HCT116 (cell line): ENCODE data around the gene ACBD3. TPM values are rescaled to one million over a fixed set of nuclear protein-coding genes. Genes with fewer than 3 reads are reported as not detected.

Experiments used
- ATAC-seq: fragments of 200-7000 bp; cut with Tn5 transposase; 2 replicates; pipeline ENCODE4 v1.9.1; 2020; ENCODE audit warnings: mild to moderate bottlenecking, moderate library complexity
- BruUV-seq: library from RNA; stranded (reverse); fragments of 400-500 nt; replicated peaks from 2 replicates; lab custom pipeline; 2021; lab: Mats Ljungman, UMichigan
- CTCF ChIA-PET: fragments of 300-600 bp; sonication (Branson Sonifier 250); formaldehyde crosslinking; loops from one replicate; lab custom pipeline; 2021; ENCODE audit warnings: antibody characterized with exemption; lab: Charles Lee
- POLR2A ChIA-PET: fragments of 300-600, 350-600 bp; sonication (Branson Sonifier 250); formaldehyde crosslinking; loops from one replicate; lab custom pipeline; 2021; ENCODE audit warnings: antibody characterized with exemption; lab: Charles Lee
- RAD21 ChIA-PET, 2 experiments: fragments of 300-600 bp; sonication (Branson Sonifier 250); formaldehyde crosslinking; loops; one replicate each; lab custom pipeline; 2023; ENCODE audit warnings: low total read pairs in 2 of 2; ENCODE audit not compliant: uncharacterized antibody in 2 of 2, unreplicated experiment in 2 of 2, low non-redundant PET in 1 of 2; lab: Charles Lee
- DNase-seq: peaks from one replicate; pipeline ENCODE4 v3.0.0-alpha.2; 2010; ENCODE audit warnings: low read depth, low spot score
- H2AFZ ChIP-seq: fragments of 200-600 bp; shearing (Covaris generic), sonication (generic); 2 replicates; pipeline ENCODE4 v1.6.1; 2017; ENCODE audit warnings: low read depth, mixed run types, mixed read lengths, antibody characterized with exemption, low read length; ENCODE audit not compliant: poor library complexity, severe bottlenecking
- H3K27ac ChIP-seq: 2 replicates; pipeline ENCODE4 v1.5.1; 2012; ENCODE audit warnings: low read depth, low read length
- H3K27me3 ChIP-seq: fragments of 200-600 bp; sonication (generic); 2 replicates; pipeline ENCODE4 v1.6.1; 2016; ENCODE audit warnings: mixed run types, low read length, mixed read lengths; ENCODE audit not compliant: insufficient read depth
- H3K36me3 ChIP-seq, 2 experiments: fragments of 200-500 bp in 1 of 2; fragments of 200-600 bp in 1 of 2; sonication (Bioruptor generic) in 1 of 2; sonication (generic) in 1 of 2; 2 replicates each; pipeline versions ENCODE4 v1.5.1 to v1.6.1; 2014 to 2016; ENCODE audit warnings: low read length in 2 of 2, inconsistent platforms in 1 of 2, mixed read lengths in 1 of 2, mixed run types in 1 of 2; ENCODE audit not compliant: insufficient read depth in 2 of 2, control insufficient read depth in 1 of 2
- H3K4me1 ChIP-seq, 2 experiments: fragments of 200-600 bp in 1 of 2; sonication (generic) in 1 of 2; 2 replicates each; pipeline versions ENCODE4 v1.5.1 to v1.6.1; 2012 to 2017; ENCODE audit warnings: low read length in 2 of 2, inconsistent platforms in 1 of 2, mild to moderate bottlenecking in 1 of 2, mixed read lengths in 1 of 2, mixed run types in 1 of 2, moderate library complexity in 1 of 2; ENCODE audit not compliant: insufficient read depth in 2 of 2, control insufficient read depth in 1 of 2
- H3K4me2 ChIP-seq: fragments of 200-600 bp; sonication (generic); 2 replicates; pipeline ENCODE4 v1.6.1; 2017; ENCODE audit warnings: mixed run types, low read length, mixed read lengths
- H3K4me3 ChIP-seq, 2 experiments: fragments of 200-600 bp in 1 of 2; sonication (generic) in 1 of 2; replicated peaks in 1 of 2; 2 replicates each; pipeline ENCODE4 v1.5.1; 2011 to 2016; ENCODE audit warnings: low read length in 2 of 2, control low read depth in 1 of 2, low read depth in 1 of 2, mild to moderate bottlenecking in 1 of 2, mixed read lengths in 1 of 2, mixed run types in 1 of 2
- H3K79me2 ChIP-seq: fragments of 200-600 bp; sonication (generic); 2 replicates; pipeline ENCODE4 v1.6.1; 2017; ENCODE audit warnings: mild to moderate bottlenecking, mixed run types, low read length, moderate library complexity, mixed read lengths; ENCODE audit not compliant: insufficient read depth
- H3K9ac ChIP-seq: fragments of 200-600 bp; sonication (generic); 2 replicates; pipeline ENCODE4 v1.6.1; 2016; ENCODE audit warnings: low read length, mixed read lengths
- H3K9me2 ChIP-seq: fragments of 200-600 bp; sonication (generic), shearing (Covaris generic); 2 replicates; pipeline ENCODE4 v1.6.1; 2017; ENCODE audit warnings: mixed run types, mild to moderate bottlenecking, moderate library complexity; ENCODE audit not compliant: insufficient read depth
- H3K9me3 ChIP-seq, 2 experiments: fragments of 200-500 bp in 1 of 2; fragments of 200-600 bp in 1 of 2; sonication (Bioruptor generic) in 1 of 2; sonication (generic) in 1 of 2; 2 replicates each; pipeline ENCODE4 v1.6.1; 2014 to 2017; ENCODE audit warnings: low read length in 2 of 2, mixed read lengths in 2 of 2, inconsistent platforms in 1 of 2, low read depth in 1 of 2, mild to moderate bottlenecking in 1 of 2, mixed run types in 1 of 2, moderate library complexity in 1 of 2; ENCODE audit not compliant: control insufficient read depth in 1 of 2, insufficient read depth in 1 of 2
- H4K20me1 ChIP-seq: fragments of 200-600 bp; sonication (generic), shearing (Covaris generic); 2 replicates; pipeline ENCODE4 v1.6.1; 2017; ENCODE audit warnings: mixed run types, mild to moderate bottlenecking, moderate library complexity; ENCODE audit not compliant: insufficient read depth
- ATF3 ChIP-seq: IDR thresholded peaks from 2 replicates; pipeline ENCODE4 v1.6.1; 2012
- CBX3 ChIP-seq: IDR thresholded peaks from 2 replicates; pipeline ENCODE4 v1.6.1; 2012; ENCODE audit warnings: low read depth
- EGR1 ChIP-seq: IDR thresholded peaks from 2 replicates; pipeline ENCODE4 v1.6.1; 2012; ENCODE audit warnings: low read depth
- ELF1 ChIP-seq: IDR thresholded peaks from 2 replicates; pipeline ENCODE4 v1.6.1; 2012; ENCODE audit warnings: low read depth, borderline replicate concordance
- EZH2 ChIP-seq: fragments of 200-600 bp; sonication (generic); IDR thresholded peaks from 2 replicates; pipeline ENCODE4 v1.6.1; 2017; ENCODE audit warnings: antibody characterized with exemption, mixed run types
- EZH2phosphoT487 ChIP-seq: fragments of 200-600 bp; IDR thresholded peaks from 2 replicates; pipeline ENCODE4 v1.6.1; 2018; ENCODE audit warnings: antibody characterized with exemption, borderline replicate concordance
- FOSL1 ChIP-seq: IDR thresholded peaks from 2 replicates; pipeline ENCODE4 v1.6.1; 2012; ENCODE audit warnings: low read depth
- JUND ChIP-seq: IDR thresholded peaks from 2 replicates; pipeline ENCODE4 v1.6.1; 2012
- MAX ChIP-seq: IDR thresholded peaks from 2 replicates; pipeline ENCODE4 v1.6.1; 2012
- POLR2A ChIP-seq: IDR thresholded peaks from 2 replicates; pipeline ENCODE4 v1.7.0; 2011; ENCODE audit warnings: borderline replicate concordance; ENCODE audit not compliant: insufficient read depth, insufficient read length; ENCODE audit errors: extremely low read depth
- POLR2AphosphoS5 ChIP-seq: IDR thresholded peaks from 2 replicates; pipeline ENCODE4 v1.6.1; 2011; ENCODE audit warnings: mild to moderate bottlenecking, low read depth, low read length, moderate library complexity
- RAD21 ChIP-seq: IDR thresholded peaks from 2 replicates; pipeline ENCODE4 v1.6.1; 2012; ENCODE audit warnings: low read depth, mild to moderate bottlenecking
- REST ChIP-seq: IDR thresholded peaks from 2 replicates; pipeline ENCODE4 v1.6.1; 2012; ENCODE audit warnings: low read depth
- SIN3A ChIP-seq: IDR thresholded peaks from 2 replicates; pipeline ENCODE4 v1.6.1; 2012; ENCODE audit warnings: low read depth
- SP1 ChIP-seq: IDR thresholded peaks from 2 replicates; pipeline ENCODE4 v1.6.1; 2012; ENCODE audit warnings: low read depth
- TCF7L2 ChIP-seq: IDR thresholded peaks from 2 replicates; pipeline ENCODE4 v1.7.0; 2011; ENCODE audit warnings: borderline replicate concordance, inconsistent platforms; ENCODE audit not compliant: insufficient read depth, insufficient read length; ENCODE audit errors: extremely low read depth
- ZFX ChIP-seq: fragments of 450-650 bp; IDR thresholded peaks from 2 replicates; pipeline ENCODE4 v1.6.1; 2017
- ZNF274 ChIP-seq: fragments of 200-500 bp; sonication (Bioruptor generic); IDR thresholded peaks from 2 replicates; pipeline ENCODE4 v1.6.1; 2014; ENCODE audit warnings: mild to moderate bottlenecking, low read depth, low read length, inconsistent platforms
- intact Hi-C: fragments of 100-400 bp; cut with micrococcal nuclease; formaldehyde crosslinking; loops from 2 replicates; pipeline ENCODE4 v1.10.0; 2022
- total RNA-seq: library from RNA; stranded (reverse); gene quantifications from one replicate; pipeline ENCODE4 v1.2.1, GENCODE V29; 2021; ENCODE audit not compliant: unreplicated experiment
- TF ChIP-seq, protein P1 (sequence below): IDR thresholded peaks from 2 replicates; pipeline ENCODE4 v1.6.1; 2011; ENCODE audit warnings: mild to moderate bottlenecking, low read length, moderate library complexity; ENCODE audit not compliant: insufficient replicate concordance; ENCODE audit errors: extremely low read depth

The ACBD3 gene
- total RNA-seq, 1 experiment from 2014 or later = 29.6 TPM

DNA sequence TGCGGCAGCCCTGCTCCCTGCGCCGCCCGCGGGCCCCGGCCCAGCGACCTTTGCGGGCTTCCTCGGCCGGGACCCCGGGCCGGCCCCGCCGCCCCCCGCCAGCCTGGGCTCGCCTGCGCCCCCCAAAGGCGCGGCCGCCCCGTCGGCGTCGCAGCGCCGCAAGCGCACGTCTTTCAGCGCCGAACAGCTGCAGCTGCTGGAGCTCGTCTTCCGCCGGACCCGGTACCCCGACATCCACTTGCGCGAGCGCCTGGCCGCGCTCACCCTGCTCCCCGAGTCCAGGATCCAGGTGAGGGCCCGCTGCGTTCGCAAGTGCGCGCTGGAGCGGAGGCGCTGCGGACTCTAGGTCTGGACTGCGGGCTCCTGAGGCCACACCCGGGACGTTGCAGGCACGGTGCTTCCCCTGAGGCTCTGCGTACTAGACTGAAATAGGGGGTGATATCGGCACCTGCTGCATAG, 37.3 kb upstream of the ACBD3 start (continued):
- TF ChIP-seq SP1 (no peak), ATF3 (no peak)

GRCh38 chr1:226223157-226223785, 36.7 kb upstream of the ACBD3 start, which contains the start of gene MIXL1:
Gene MIXL1, plus strand, starts transcription at chr1:226223664. Its CDS starts 18 bp downstream, at chr1:226223682.
- Histone ChIP-seq H3K27me3 (no peaks in the 10 kb centered on the region), H3K79me2 (no peaks in the 10 kb centered on the region), H3K4me3 (no peak within 1 kb of the TSS), H3K36me3 (no peaks in the 10 kb centered on the region), H2AFZ (no peak within 1 kb of the TSS), H3K9ac (no peak within 1 kb of the TSS), H3K4me2 (no peak within 1 kb of the TSS), H3K9me3 (no peaks in the 10 kb centered on the region), H3K27ac (no peak within 1 kb of the TSS), H4K20me1 (no peaks in the 10 kb centered on the region), H3K4me1 (no peaks in the 10 kb centered on the region), H3K9me2 (no peaks in the 10 kb centered on the region)
- TF ChIP-seq JUND = no peak
- TF ChIP-seq EZH2 = no peak
- no peak for TF ChIP-seq ZFX
- no peak for TF ChIP-seq POLR2AphosphoS5
- no peak for TF ChIP-seq FOSL1
- TF ChIP-seq CBX3 = no peak
- TF ChIP-seq MAX = no peak
- TF ChIP-seq ELF1 = no peak
- TF ChIP-seq TCF7L2 = no peak
- TF ChIP-seq SIN3A = no peak
- no peak for TF ChIP-seq EZH2phosphoT487
- TF ChIP-seq POLR2A = no peak
- TF ChIP-seq EGR1 = no peak
- TF ChIP-seq, protein P1, sequence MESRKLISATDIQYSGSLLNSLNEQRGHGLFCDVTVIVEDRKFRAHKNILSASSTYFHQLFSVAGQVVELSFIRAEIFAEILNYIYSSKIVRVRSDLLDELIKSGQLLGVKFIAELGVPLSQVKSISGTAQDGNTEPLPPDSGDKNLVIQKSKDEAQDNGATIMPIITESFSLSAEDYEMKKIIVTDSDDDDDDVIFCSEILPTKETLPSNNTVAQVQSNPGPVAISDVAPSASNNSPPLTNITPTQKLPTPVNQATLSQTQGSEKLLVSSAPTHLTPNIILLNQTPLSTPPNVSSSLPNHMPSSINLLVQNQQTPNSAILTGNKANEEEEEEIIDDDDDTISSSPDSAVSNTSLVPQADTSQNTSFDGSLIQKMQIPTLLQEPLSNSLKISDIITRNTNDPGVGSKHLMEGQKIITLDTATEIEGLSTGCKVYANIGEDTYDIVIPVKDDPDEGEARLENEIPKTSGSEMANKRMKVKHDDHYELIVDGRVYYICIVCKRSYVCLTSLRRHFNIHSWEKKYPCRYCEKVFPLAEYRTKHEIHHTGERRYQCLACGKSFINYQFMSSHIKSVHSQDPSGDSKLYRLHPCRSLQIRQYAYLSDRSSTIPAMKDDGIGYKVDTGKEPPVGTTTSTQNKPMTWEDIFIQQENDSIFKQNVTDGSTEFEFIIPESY = no peak
- TF ChIP-seq SP1 = no peak
- TF ChIP-seq RAD21 = no peak
- TF ChIP-seq ZNF274 = no peak
- no peak for TF ChIP-seq REST
- ChIA-PET CTCF (no interaction called here), RAD21 (interaction anchor here in 1 of 2 experiments (0.7 kb wide), 1 partner anchor 774 kb away, joined by 4 read pairs; no protein-coding TSS in a partner anchor), POLR2A (no interaction called here)
- DNase-seq (no peak), ATAC-seq (no peak)
- BruUV-seq = no TSS peak
- intact Hi-C loops = no loop called here
